Mammary epithelial cell (primary cell): ENCODE measurements around the gene APEX1.

Source experiments
- CTCF ChIP-seq, 2 donors: IDR thresholded peaks in 1 of 2; conservative IDR thresholded peaks in 1 of 2; 2 replicates each; pipeline ENCODE4 v1.5.1; 2011 to 2012; ENCODE audit warnings: inconsistent platforms in 2 of 2, low read length in 2 of 2, mild to moderate bottlenecking in 2 of 2, control low read depth in 1 of 2, low read depth in 1 of 2; ENCODE audit not compliant: insufficient read depth in 1 of 2; ENCODE audit errors: extremely low read depth in 1 of 2
- EZH2 ChIP-seq: IDR thresholded peaks from 2 replicates; pipeline ENCODE4 v1.6.1; 2012; ENCODE audit warnings: low read length, inconsistent platforms, borderline replicate concordance

- TF ChIP-seq EZH2: no peak
- no peak for TF ChIP-seq CTCF (conservative IDR thresholded peaks at IDR 0.05 in 1 of 2, IDR thresholded peaks at IDR 0.05 in 1 of 2; ENCODE audit: extremely low read depth in 1 of 2, insufficient read depth in 1 of 2, low read depth in 1 of 2, low read length in 2 of 2)
These were observed 44.1 kb downstream of the APEX1 start for GRCh38 chr14:20499108-20499507.
